HL-60 (cell line): Measurements from ENCODE around the gene KISS1.

Source experiments
- DNase-seq, 2 experiments: peaks; one replicate each; pipeline ENCODE4 v3.0.0-alpha.2; 2010 to 2020; ENCODE audit warnings: low read depth in 1 of 2, low spot score in 1 of 2
- H3K27ac ChIP-seq: fragments of 250-450 bp; sonication (Bioruptor Pico); replicated peaks from 2 replicates; pipeline ENCODE4 v1.5.1; 2020; ENCODE audit warnings: mild to moderate bottlenecking, moderate library complexity
- H3K27me3 ChIP-seq: fragments of 250-450 bp; sonication (Bioruptor Pico); 2 replicates; pipeline ENCODE4 v1.5.1; 2021; ENCODE audit warnings: mild to moderate bottlenecking, moderate library complexity; ENCODE audit not compliant: insufficient read depth, poor library complexity, severe bottlenecking
- H3K4me3 ChIP-seq: replicated peaks from 2 replicates; pipeline ENCODE4 v1.5.1; 2011; ENCODE audit warnings: mild to moderate bottlenecking, control low read depth, low read length; ENCODE audit not compliant: insufficient read depth
- GABPA ChIP-seq: IDR thresholded peaks from 2 replicates; pipeline ENCODE4 v1.6.1; 2012; ENCODE audit warnings: low read depth
- POLR2AphosphoS5 ChIP-seq: IDR thresholded peaks from 2 replicates; pipeline ENCODE4 v1.6.1; 2012; ENCODE audit warnings: low read depth
- SPI1 ChIP-seq: IDR thresholded peaks from 2 replicates; pipeline ENCODE4 v1.6.1; 2012; ENCODE audit warnings: low read depth, mild to moderate bottlenecking, borderline replicate concordance
- long read RNA-seq: library from polyadenylated mRNA; unstranded; transcript quantifications from one replicate; pipeline ENCODE4 v2.0.0, GENCODE V29; 2020
- TF ChIP-seq, protein P1 (sequence below): IDR thresholded peaks from 2 replicates; pipeline ENCODE4 v1.6.1; 2012; ENCODE audit warnings: low read depth; ENCODE audit not compliant: insufficient replicate concordance
- TF ChIP-seq, protein P2 (sequence below): IDR thresholded peaks from one replicate; pipeline ENCODE4 v1.5.1; 2011; ENCODE audit warnings: low read length, control low read depth, inconsistent platforms; ENCODE audit not compliant: insufficient read depth

KISS1 gene, protein sequence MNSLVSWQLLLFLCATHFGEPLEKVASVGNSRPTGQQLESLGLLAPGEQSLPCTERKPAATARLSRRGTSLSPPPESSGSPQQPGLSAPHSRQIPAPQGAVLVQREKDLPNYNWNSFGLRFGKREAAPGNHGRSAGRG
- long read RNA-seq, result 0 reads

DNA sequence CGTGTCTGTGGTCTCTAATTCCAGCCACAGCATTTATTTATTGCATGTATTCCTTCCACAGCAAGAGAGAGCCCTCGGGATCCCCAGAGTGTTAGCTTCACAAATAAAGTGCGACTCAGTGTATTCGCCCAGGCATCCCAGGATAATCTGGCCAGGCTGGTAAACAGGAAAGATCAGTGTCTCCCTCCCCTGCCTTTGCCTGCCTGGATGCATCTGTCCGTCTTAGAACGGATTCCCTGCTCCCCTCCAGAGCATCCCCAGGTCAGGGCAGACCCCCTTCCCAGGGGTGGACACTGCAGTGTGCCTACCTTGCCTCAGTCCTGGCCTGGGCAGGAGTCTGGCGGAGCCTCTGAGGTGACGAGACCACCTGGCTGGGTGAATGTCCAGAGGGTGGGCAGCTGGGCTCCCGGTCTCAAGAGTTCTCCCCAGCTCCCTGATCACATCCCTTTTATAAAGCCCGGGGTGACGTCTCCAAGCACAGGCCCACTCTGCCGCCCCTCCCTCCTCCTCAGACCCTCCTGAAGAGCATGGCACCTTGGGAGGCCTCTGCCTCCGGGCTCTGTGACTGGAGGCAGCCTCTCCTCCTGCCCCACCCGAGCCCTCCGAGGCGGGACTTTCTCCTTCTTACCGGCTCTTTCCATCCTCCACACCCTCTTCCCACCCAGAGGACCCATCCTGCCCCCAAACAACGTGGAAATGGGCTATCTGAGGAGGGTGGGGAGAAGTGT is at the start of gene KISS1:
TSS of gene KISS1 (minus strand) at position 424 of the 728 bp plus-strand sequence. CDS start 3,615 bp downstream, outside the sequence.
- Histone ChIP-seq H3K27me3 (peaks cover 24% of the 10 kb centered on the region), H3K4me3 (no peak within 1 kb of the TSS), H3K27ac (no peak within 1 kb of the TSS)
- TF ChIP-seq POLR2AphosphoS5, result no peak
- no peak for TF ChIP-seq GABPA
- TF ChIP-seq, protein P1, sequence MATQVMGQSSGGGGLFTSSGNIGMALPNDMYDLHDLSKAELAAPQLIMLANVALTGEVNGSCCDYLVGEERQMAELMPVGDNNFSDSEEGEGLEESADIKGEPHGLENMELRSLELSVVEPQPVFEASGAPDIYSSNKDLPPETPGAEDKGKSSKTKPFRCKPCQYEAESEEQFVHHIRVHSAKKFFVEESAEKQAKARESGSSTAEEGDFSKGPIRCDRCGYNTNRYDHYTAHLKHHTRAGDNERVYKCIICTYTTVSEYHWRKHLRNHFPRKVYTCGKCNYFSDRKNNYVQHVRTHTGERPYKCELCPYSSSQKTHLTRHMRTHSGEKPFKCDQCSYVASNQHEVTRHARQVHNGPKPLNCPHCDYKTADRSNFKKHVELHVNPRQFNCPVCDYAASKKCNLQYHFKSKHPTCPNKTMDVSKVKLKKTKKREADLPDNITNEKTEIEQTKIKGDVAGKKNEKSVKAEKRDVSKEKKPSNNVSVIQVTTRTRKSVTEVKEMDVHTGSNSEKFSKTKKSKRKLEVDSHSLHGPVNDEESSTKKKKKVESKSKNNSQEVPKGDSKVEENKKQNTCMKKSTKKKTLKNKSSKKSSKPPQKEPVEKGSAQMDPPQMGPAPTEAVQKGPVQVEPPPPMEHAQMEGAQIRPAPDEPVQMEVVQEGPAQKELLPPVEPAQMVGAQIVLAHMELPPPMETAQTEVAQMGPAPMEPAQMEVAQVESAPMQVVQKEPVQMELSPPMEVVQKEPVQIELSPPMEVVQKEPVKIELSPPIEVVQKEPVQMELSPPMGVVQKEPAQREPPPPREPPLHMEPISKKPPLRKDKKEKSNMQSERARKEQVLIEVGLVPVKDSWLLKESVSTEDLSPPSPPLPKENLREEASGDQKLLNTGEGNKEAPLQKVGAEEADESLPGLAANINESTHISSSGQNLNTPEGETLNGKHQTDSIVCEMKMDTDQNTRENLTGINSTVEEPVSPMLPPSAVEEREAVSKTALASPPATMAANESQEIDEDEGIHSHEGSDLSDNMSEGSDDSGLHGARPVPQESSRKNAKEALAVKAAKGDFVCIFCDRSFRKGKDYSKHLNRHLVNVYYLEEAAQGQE, result no peak
- no peak for TF ChIP-seq SPI1
- TF ChIP-seq, protein P2, sequence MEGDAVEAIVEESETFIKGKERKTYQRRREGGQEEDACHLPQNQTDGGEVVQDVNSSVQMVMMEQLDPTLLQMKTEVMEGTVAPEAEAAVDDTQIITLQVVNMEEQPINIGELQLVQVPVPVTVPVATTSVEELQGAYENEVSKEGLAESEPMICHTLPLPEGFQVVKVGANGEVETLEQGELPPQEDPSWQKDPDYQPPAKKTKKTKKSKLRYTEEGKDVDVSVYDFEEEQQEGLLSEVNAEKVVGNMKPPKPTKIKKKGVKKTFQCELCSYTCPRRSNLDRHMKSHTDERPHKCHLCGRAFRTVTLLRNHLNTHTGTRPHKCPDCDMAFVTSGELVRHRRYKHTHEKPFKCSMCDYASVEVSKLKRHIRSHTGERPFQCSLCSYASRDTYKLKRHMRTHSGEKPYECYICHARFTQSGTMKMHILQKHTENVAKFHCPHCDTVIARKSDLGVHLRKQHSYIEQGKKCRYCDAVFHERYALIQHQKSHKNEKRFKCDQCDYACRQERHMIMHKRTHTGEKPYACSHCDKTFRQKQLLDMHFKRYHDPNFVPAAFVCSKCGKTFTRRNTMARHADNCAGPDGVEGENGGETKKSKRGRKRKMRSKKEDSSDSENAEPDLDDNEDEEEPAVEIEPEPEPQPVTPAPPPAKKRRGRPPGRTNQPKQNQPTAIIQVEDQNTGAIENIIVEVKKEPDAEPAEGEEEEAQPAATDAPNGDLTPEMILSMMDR, result no peak
- DNase-seq, result no peak

DNA sequence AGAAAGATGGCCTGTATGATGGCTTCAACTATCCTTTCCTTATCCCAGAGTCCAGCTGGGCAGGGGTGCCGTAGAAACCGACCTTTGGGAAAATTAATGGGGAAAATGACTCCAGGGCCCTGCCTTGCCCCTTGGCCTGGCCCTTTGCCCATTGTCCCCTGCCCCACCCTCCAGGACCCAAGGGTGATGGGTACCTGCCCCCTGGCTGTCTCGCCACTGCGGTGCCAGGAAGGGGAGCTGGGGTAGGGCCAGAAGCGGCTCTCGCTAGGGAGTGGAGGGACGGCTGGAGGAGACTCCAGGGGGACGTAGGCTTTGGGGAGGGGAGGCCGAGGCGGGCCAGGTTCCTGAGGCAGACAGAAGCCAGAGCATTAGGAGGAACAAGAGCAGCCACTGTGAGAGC is 46.6 kb upstream of the KISS1 start:
- no peaks in the 10 kb centered on the region for H3K27me3 ChIP-seq
- no peak for TF ChIP-seq POLR2AphosphoS5
- no peak for TF ChIP-seq SPI1
- TF ChIP-seq, protein P1, result no peak
- TF ChIP-seq, protein P2, result no peak
- TF ChIP-seq GABPA, result no peak
- no peak for DNase-seq
- H3K27ac ChIP-seq, result no peak overlapping the region
- H3K4me3 ChIP-seq, result no peak overlapping the region

DNA sequence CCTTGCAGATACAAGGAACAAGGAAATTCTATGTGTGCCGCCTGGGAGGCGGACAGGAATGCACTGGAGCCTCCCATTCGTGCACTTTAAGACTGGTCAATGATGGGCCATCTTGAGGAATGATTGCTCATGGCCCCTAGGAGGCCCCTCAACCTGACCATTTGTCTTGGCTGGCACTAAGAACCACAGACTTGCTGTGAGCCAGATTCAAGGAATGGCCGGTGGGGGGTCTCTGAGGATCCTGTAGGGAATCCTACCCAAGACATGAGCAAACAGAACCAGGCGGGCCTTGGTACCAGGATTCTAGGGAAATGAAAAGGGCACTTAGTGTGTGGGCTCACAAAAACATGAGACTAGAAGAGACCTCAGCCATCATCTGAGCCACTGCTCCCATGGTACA is 45.6 kb upstream of the KISS1 start:
- DNase-seq, result no peak
- TF ChIP-seq GABPA, result no peak
- TF ChIP-seq SPI1, result no peak
- TF ChIP-seq, protein P2, result no peak
- no peak for TF ChIP-seq POLR2AphosphoS5
- TF ChIP-seq, protein P1, result no peak
- no peak overlapping the region for H3K27ac ChIP-seq
- H3K4me3 ChIP-seq, result no peak overlapping the region
- no peaks in the 10 kb centered on the region for H3K27me3 ChIP-seq
